ENCODE data around the gene GRM2.
A peak's percentile ranks its signal among the peaks of the same experiment; 100 is the strongest.

Gene GRM2

GRCh38 chr3:51706021-51706485 is 815 bp upstream of the GRM2 start:
- DNase-seq, result no peak

DNA sequence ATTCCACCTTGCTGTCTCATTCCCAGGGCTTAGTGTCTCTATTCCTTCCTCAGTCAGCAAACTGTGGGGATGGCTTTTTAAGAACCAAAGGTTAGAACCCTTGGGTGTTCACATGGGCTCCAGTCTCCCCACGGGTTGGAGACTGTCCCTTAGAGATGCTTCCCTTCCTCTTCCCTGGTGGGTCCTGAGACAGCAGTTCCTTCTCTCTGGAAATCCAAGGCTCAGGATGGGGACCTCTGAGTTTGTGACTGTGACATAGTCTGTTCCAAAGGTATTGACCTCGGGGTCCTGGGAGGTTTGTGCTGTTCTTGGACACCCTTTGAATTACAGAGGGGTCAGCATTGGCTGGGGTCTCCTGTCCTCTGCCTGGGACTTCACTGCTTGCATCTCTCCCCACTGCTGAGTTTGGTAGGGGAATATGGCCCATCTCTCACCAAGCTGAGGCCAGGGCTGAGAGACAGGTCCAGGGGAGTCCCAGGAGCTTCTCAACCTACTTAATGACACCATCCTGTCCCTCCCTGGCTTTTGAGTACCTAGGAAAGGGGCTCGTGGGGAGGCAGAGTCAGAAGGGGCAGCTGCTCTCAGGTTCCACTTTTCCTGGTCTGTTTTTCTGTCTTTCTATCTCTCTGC is 1.5 kb downstream of the GRM2 start:
- DNase-seq, result no peak

- DNase-seq, result no peak
Observed at GRCh38 chr3:51709004-51709420, 2.1 kb downstream of the GRM2 start.

- DNase-seq, result no peak
Observed at GRCh38 chr3:51709675-51710074, 2.8 kb downstream of the GRM2 start.

DNA sequence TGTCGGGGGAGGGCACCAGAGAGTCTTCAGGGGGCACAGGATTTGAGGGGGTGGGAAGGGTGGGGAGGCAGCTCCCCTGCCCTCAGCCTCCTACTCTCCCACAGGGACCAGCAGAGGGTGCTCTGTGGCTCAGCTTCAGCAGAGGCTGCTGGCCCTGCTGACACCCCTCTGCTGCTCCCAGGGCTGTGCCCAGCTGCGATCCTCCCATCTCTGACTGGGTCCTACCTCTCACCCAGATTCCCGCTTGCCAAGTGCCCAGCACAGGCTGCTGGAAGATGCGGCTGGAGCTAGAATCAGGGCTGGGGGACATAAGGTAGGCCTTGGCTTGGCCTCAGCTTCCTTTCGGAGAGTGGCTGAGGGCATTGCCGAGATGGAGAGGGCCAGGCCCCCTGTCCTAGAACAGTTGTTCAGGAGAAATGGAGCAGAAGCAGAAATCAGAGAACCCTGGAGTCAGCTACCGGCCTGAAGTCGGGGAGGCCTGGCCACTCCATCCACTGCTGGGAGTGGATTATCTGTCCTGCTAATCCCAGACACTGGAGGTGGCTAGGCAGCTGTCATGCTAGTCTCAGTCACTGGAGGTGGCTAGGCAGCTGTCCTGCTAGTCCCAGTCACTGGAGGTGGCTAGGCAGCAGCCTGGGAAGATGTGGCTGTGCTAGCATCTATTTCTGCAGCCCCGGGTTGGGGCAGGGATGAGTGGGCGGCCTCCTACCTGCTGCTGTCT is 3.9 kb downstream of the GRM2 start:
- DNase-seq, result peak in 1 of 2 experiments; percentile 5

- DNase-seq, result no peak
Observed at GRCh38 chr3:51711352-51712037, 4.6 kb downstream of the GRM2 start.

GRCh38 chr3:51712038-51712420 is 5.2 kb downstream of the GRM2 start:
- no peak for DNase-seq

DNA sequence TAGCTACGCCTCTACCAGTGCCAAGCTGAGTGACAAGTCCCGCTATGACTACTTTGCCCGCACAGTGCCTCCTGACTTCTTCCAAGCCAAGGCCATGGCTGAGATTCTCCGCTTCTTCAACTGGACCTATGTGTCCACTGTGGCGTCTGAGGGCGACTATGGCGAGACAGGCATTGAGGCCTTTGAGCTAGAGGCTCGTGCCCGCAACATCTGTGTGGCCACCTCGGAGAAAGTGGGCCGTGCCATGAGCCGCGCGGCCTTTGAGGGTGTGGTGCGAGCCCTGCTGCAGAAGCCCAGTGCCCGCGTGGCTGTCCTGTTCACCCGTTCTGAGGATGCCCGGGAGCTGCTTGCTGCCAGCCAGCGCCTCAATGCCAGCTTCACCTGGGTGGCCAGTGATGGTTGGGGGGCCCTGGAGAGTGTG is 5.7 kb downstream of the GRM2 start:
- DNase-seq, result no peak

DNA sequence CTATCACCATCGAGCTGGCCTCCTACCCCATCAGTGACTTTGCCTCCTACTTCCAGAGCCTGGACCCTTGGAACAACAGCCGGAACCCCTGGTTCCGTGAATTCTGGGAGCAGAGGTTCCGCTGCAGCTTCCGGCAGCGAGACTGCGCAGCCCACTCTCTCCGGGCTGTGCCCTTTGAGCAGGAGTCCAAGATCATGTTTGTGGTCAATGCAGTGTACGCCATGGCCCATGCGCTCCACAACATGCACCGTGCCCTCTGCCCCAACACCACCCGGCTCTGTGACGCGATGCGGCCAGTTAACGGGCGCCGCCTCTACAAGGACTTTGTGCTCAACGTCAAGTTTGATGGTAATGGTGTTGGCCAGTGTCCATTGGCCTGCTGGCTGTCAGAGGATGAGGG is 6.1 kb downstream of the GRM2 start:
- DNase-seq, result no peak

DNA sequence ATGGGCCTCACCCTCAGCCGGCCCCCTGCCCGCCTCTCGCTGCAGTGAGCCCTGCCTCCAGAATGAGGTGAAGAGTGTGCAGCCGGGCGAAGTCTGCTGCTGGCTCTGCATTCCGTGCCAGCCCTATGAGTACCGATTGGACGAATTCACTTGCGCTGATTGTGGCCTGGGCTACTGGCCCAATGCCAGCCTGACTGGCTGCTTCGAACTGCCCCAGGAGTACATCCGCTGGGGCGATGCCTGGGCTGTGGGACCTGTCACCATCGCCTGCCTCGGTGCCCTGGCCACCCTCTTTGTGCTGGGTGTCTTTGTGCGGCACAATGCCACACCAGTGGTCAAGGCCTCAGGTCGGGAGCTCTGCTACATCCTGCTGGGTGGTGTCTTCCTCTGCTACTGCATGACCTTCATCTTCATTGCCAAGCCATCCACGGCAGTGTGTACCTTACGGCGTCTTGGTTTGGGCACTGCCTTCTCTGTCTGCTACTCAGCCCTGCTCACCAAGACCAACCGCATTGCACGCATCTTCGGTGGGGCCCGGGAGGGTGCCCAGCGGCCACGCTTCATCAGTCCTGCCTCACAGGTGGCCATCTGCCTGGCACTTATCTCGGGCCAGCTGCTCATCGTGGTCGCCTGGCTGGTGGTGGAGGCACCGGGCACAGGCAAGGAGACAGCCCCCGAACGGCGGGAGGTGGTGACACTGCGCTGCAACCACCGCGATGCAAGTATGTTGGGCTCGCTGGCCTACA is 8.5 kb downstream of the GRM2 start:
- no peak for DNase-seq

GRCh38 chr3:51715977-51716294 is 9.1 kb downstream of the GRM2 start:
- no peak for DNase-seq

GRCh38 chr3:51716805-51717204 is 9.9 kb downstream of the GRM2 start:
- DNase-seq, result no peak

DNA sequence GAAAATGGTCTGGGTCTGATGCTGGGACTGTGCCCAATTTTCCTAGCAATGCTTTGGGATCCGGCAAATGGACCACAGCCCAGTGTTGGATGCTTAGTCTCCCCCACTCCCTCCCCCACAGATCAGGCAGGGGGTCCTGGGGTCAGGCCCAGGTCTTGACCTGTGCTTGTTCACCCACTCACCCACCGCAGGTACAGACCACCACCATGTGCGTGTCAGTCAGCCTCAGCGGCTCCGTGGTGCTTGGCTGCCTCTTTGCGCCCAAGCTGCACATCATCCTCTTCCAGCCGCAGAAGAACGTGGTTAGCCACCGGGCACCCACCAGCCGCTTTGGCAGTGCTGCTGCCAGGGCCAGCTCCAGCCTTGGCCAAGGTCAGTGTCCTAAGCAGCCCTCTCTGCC is 10.6 kb downstream of the GRM2 start:
- DNase-seq, result no peak

- no peak for DNase-seq
Observed at GRCh38 chr3:51717947-51718346, 11.1 kb downstream of the GRM2 start.

DNA sequence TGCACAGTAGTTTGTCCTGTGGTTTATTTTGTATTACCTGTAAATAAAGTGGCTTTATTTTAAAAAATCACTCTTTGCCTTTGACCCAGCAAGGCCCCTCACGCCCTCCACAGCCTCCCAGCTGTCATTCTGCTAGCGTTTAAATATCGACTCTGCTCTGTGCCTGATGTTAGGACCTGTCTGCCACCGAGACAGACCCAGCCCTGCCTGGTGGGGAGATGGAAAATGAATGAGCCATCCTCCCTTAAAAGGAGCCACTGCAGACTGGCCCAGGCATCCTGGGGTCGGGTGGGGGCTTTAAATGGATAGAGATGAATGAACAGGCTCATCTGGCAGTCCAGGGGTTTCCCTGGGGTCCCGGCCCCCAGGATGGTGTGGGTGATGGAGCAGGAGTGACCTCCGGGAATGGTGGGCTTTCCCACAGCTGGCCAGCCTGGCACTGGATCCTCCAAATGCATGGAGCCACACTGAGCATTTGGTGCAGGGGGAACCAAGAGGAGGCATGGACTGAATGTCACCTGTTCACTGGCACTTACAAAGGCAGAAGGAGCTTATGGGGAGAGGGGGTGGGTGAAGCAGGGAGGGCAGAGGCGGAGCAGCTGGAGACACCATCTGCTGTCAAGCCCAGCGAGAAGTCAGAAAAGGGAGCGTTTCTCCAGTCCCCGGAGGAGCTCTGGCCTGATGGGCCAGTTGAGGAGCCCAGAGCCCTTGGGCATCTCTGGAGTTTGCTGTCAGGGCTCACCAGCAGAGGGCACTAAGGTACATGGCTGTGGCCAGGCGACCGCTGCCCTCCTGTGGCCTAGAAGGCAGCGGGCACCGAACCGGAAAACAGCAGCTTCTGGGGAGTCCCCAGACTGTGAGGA is 11.9 kb downstream of the GRM2 start:
- peak; percentile 69 to 75 for DNase-seq

- no peak for DNase-seq
Observed at GRCh38 chr3:51719410-51720025, 12.7 kb downstream of the GRM2 start.

GRCh38 chr3:51720292-51721061 is 13.6 kb downstream of the GRM2 start:
- DNase-seq, result no peak

DNA sequence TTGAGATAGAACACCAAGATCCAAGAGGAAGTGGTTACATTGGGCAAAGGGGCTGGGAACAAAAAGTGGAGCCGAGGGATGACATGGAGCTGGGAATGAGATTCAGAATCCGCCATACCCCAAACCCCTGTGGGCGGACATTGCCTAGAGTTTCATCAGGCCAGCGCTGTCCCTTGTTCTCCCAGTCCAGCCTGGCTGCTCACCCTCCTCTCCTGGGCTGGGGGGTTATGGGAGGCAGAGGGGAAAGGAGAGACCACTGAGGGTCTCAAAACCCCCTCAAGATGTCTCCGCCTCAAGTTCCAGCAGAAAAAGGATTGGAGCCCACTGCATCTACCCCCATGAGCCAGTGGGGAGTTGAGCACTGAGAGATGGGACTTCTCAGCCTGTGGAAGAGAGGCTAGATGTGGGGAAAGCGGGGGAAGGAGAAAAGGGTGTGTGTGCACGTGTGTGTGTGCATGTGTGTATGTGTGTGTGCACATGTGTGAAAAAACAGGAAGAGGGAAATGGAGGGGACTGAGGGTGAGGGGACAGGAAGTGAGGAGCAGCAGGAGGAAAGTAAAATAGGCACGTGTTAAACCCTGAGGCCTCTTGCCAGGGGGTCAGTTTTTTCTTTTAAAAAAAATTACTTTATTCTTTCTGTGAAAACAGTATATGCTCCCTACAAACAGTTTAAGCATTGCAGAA is 14.3 kb downstream of the GRM2 start:
- DNase-seq, result no peak

GRCh38 chr3:51722362-51722761 is 15.5 kb downstream of the GRM2 start:
- DNase-seq, result no peak

GRCh38 chr3:51727500-51727899 is 20.6 kb downstream of the GRM2 start:
- DNase-seq, result no peak
